Gastroesophageal sphincter (tissue), 4 donors: ENCODE data around the gene LUC7L3. TPM values are rescaled to one million over a fixed set of nuclear protein-coding genes. Genes with fewer than 3 reads are reported as not detected.

Experiments
- ATAC-seq: fragments of 150-250 bp; one replicate; pipeline ENCODE4 v1.9.1; 2016; ENCODE audit warnings: mild to moderate bottlenecking, moderate library complexity
- H3K27ac ChIP-seq, 4 donors: fragments of 200-600 bp; sonication (generic) in 3 of 4; 1 replicate in 3 of 4; 2 replicates in 1 of 4; pipeline ENCODE4 v1.5.1; 2016 to 2019
- H3K27me3 ChIP-seq: fragments of 200-600 bp; sonication (generic); one replicate; pipeline ENCODE4 v1.5.1; 2019
- H3K36me3 ChIP-seq, 2 donors: fragments of 200-600 bp; sonication (generic); one replicate each; pipeline ENCODE4 v1.5.1; 2019; ENCODE audit warnings: control low read depth in 1 of 2
- H3K4me1 ChIP-seq, 3 donors: fragments of 200-600 bp; sonication (generic); 1 replicate in 2 of 3; 2 replicates in 1 of 3; pipeline ENCODE4 v1.5.1; 2016 to 2019; ENCODE audit warnings: control low read depth in 2 of 3
- H3K4me3 ChIP-seq, 2 donors: fragments of 200-600 bp; sonication (generic); one replicate each; pipeline ENCODE4 v1.5.1; 2019; ENCODE audit warnings: mild to moderate bottlenecking in 1 of 2, moderate library complexity in 1 of 2
- H3K9me3 ChIP-seq, 3 donors: fragments of 200-600 bp; sonication (generic); one replicate each; pipeline ENCODE4 v1.5.1; 2017 to 2019; ENCODE audit warnings: control low read depth in 2 of 3
- CTCF ChIP-seq, 4 experiments: fragments of 200-600 bp in 2 of 4; fragments of 450-650 bp in 2 of 4; sonication (generic) in 1 of 4; IDR thresholded peaks; one replicate each; pipeline ENCODE4 v1.5.1; 2017 to 2019; ENCODE audit warnings: antibody characterized with exemption in 4 of 4, mild to moderate bottlenecking in 2 of 4, moderate library complexity in 2 of 4
- EP300 ChIP-seq: sonication (generic); formaldehyde crosslinking; IDR thresholded peaks from one replicate; pipeline ENCODE4 v1.6.1; 2017; ENCODE audit warnings: antibody characterized with exemption, mild to moderate bottlenecking
- POLR2A ChIP-seq, 2 donors: fragments of 450-650 bp; IDR thresholded peaks; one replicate each; pipeline ENCODE4 v1.6.1; 2017; ENCODE audit warnings: antibody characterized with exemption in 2 of 2, mild to moderate bottlenecking in 2 of 2, moderate library complexity in 1 of 2
- POLR2AphosphoS5 ChIP-seq: sonication (generic); formaldehyde crosslinking; IDR thresholded peaks from one replicate; pipeline ENCODE4 v1.6.1; 2017; ENCODE audit warnings: antibody characterized with exemption
- WGBS, 2 donors: methylation state at CpG; one replicate each; pipeline ENCODE4 v1.1.5; 2018; ENCODE audit warnings: low coverage in 1 of 2; 5-methylcytosine and 5-hydroxymethylcytosine counted together
- total RNA-seq, 4 donors: library from RNA; depleted of rRNA; stranded (reverse); fragments of >200 nt; gene quantifications; one replicate each; pipeline ENCODE4 v1.1.0, GENCODE V29; 2016

LUC7L3 gene
- total RNA-seq, 4 donors from 2014 or later, result 40.1 to 134 (median 54.6) TPM

- H3K4me1 ChIP-seq, result peaks cover 0 to 8% (median 0%) of the 10 kb centered on the region in 3 donors
- H3K4me3 ChIP-seq, result no peak overlapping the region
- TF ChIP-seq POLR2A (IDR thresholded peaks at IDR 0.05), result no peak
- TF ChIP-seq POLR2AphosphoS5, result no peak
- no peak for TF ChIP-seq CTCF (IDR thresholded peaks at IDR 0.05)
- no peak for TF ChIP-seq EP300
- no peaks in the 10 kb centered on the region for H3K9me3 ChIP-seq
- ATAC-seq, result no peak
- H3K36me3 ChIP-seq, result peaks cover 14 to 64% of the 10 kb centered on the region in 2 donors
- no peaks in the 10 kb centered on the region for H3K27me3 ChIP-seq
- H3K27ac ChIP-seq, result no peak overlapping the region
- 38 to 72% methylated on average over 2 of the region's 2 CpGs for WGBS, 2 donors
These were observed 35.1 kb downstream of the LUC7L3 start for GRCh38 chr17:50754521-50754920.

- WGBS, 2 donors, result 48 to 73% methylated on average over 4 of the region's 5 CpGs
- no peak for TF ChIP-seq POLR2AphosphoS5
- TF ChIP-seq EP300, result no peak
These were observed 39.1 kb downstream of the LUC7L3 start for GRCh38 chr17:50758524-50758923.

GRCh38 chr17:50758989-50759544 lies 39.7 kb downstream of the LUC7L3 start:
- TF ChIP-seq POLR2AphosphoS5, result peak; percentile 36
- TF ChIP-seq EP300, result no peak
- WGBS, 2 donors, result 72 to 75% methylated on average over 6 to 9 of the region's 9 CpGs
- Histone ChIP-seq H3K27ac (no peak overlapping the region), H3K9me3 (no peaks in the 10 kb centered on the region), H3K36me3 (peaks cover 0 to 20% of the 10 kb centered on the region in 2 donors), H3K27me3 (no peaks in the 10 kb centered on the region), H3K4me3 (no peak overlapping the region), H3K4me1 (peaks cover 0 to 22% (median 4%) of the 10 kb centered on the region in 3 donors)
- no peak for ATAC-seq

More at GRCh38 chr17:50758524-50758923, 39.1 kb downstream of the LUC7L3 start:
- Histone ChIP-seq H3K36me3 (peaks cover 0 to 25% of the 10 kb centered on the region in 2 donors), H3K27ac (no peak overlapping the region), H3K4me3 (no peak overlapping the region), H3K27me3 (no peaks in the 10 kb centered on the region), H3K9me3 (no peaks in the 10 kb centered on the region), H3K4me1 (peaks cover 0 to 17% (median 0%) of the 10 kb centered on the region in 3 donors)
- ATAC-seq, result no peak

- TF ChIP-seq POLR2AphosphoS5 (no peak), POLR2A (IDR thresholded peaks at IDR 0.05) (no peak), CTCF (IDR thresholded peaks at IDR 0.05) (no peak)
- Histone ChIP-seq H3K27ac (no peak overlapping the region), H3K27me3 (no peaks in the 10 kb centered on the region), H3K4me1 (peaks cover 0 to 37% (median 23%) of the 10 kb centered on the region in 3 donors), H3K9me3 (no peaks in the 10 kb centered on the region), H3K4me3 (no peak overlapping the region), H3K36me3 (no peaks in the 10 kb centered on the region)
- 76 to 81% methylated on average over 2 of the region's 2 CpGs for WGBS, 2 donors
- no peak for ATAC-seq
These were observed 42.8 kb downstream of the LUC7L3 start for GRCh38 chr17:50762177-50762576.

- H3K4me1 ChIP-seq, result peaks cover 0 to 35% (median 23%) of the 10 kb centered on the region in 3 donors
- peak overlapping the region in 2 of 4 donors; percentile 39 to 49 for H3K27ac ChIP-seq
- no peak overlapping the region for H3K4me3 ChIP-seq
- no peaks in the 10 kb centered on the region for H3K9me3 ChIP-seq
- H3K27me3 ChIP-seq, result no peaks in the 10 kb centered on the region
- no peak for ATAC-seq
- no peaks in the 10 kb centered on the region for H3K36me3 ChIP-seq
- 50 to 70% methylated on average over 1 of the region's 2 CpGs for WGBS, 2 donors
- TF ChIP-seq EP300, result no peak
- no peak for TF ChIP-seq POLR2A (IDR thresholded peaks at IDR 0.05)
- TF ChIP-seq CTCF (IDR thresholded peaks at IDR 0.05), result no peak
- TF ChIP-seq POLR2AphosphoS5, result no peak
These were observed 44.5 kb downstream of the LUC7L3 start for GRCh38 chr17:50763716-50764475.
